OCI-LY7 (cell line): Measurements from ENCODE around the gene PDE6H. TPM values are rescaled to one million over a fixed set of nuclear protein-coding genes. Genes with fewer than 3 reads are reported as not detected.

Experiments
- BruUV-seq: library from RNA; stranded (reverse); fragments of 400-500 nt; replicated peaks from 2 replicates; lab custom pipeline; 2021; lab: Mats Ljungman, UMichigan
- CTCF ChIA-PET: fragments of 300-600 bp; sonication (Branson Sonifier 250); formaldehyde crosslinking; loops from one replicate; lab custom pipeline; 2022; ENCODE audit warnings: antibody characterized with exemption; ENCODE audit not compliant: unreplicated experiment; lab: Charles Lee
- POLR2A ChIA-PET: fragments of 300-600 bp; sonication (Branson Sonifier 250); formaldehyde crosslinking; loops from one replicate; lab custom pipeline; 2022; ENCODE audit warnings: antibody characterized with exemption; lab: Charles Lee
- DNase-seq: peaks from one replicate; pipeline ENCODE4 v3.0.0-alpha.2; 2015; ENCODE audit warnings: low spot score
- H2AFZ ChIP-seq: fragments of 200-600 bp; sonication (generic), shearing (Covaris generic); 2 replicates; pipeline ENCODE4 v1.6.1; 2014; ENCODE audit warnings: mild to moderate bottlenecking, antibody characterized with exemption, low read length, moderate library complexity
- H3K27ac ChIP-seq: fragments of 200-600 bp; sonication (generic); 2 replicates; pipeline ENCODE4 v1.5.1; 2014; ENCODE audit warnings: mixed run types, low read depth, mild to moderate bottlenecking, moderate library complexity, low read length, inconsistent platforms; ENCODE audit not compliant: poor library complexity, severe bottlenecking
- H3K36me3 ChIP-seq: fragments of 200-600 bp; sonication (generic); 2 replicates; pipeline ENCODE4 v1.6.1; 2014; ENCODE audit warnings: mild to moderate bottlenecking, antibody characterized with exemption, low read length, moderate library complexity, mixed read lengths; ENCODE audit not compliant: insufficient read depth
- H3K4me1 ChIP-seq: fragments of 200-600 bp; sonication (generic); 2 replicates; pipeline ENCODE4 v1.5.1; 2014; ENCODE audit warnings: mild to moderate bottlenecking, low read length; ENCODE audit not compliant: insufficient read depth, poor library complexity, severe bottlenecking
- H3K4me2 ChIP-seq: fragments of 200-600 bp; sonication (generic); 2 replicates; pipeline ENCODE4 v1.6.1; 2014; ENCODE audit warnings: mild to moderate bottlenecking, low read length
- H3K4me3 ChIP-seq: fragments of 200-600 bp; sonication (generic); 2 replicates; pipeline ENCODE4 v1.5.1; 2014; ENCODE audit warnings: mild to moderate bottlenecking, low read depth, low read length; ENCODE audit not compliant: poor library complexity, severe bottlenecking
- H3K79me2 ChIP-seq: fragments of 200-600 bp; sonication (generic); 2 replicates; pipeline ENCODE4 v1.6.1; 2016; ENCODE audit warnings: low read depth, mild to moderate bottlenecking, low read length, moderate library complexity, mixed read lengths; ENCODE audit not compliant: insufficient read depth
- H3K9me2 ChIP-seq: fragments of 200-600 bp; sonication (generic); 2 replicates; pipeline ENCODE4 v1.6.1; 2016; ENCODE audit warnings: mild to moderate bottlenecking, low read length, mixed read lengths; ENCODE audit not compliant: insufficient read depth
- H3K9me3 ChIP-seq: fragments of 200-600 bp; sonication (generic); 2 replicates; pipeline ENCODE4 v1.6.1; 2014; ENCODE audit warnings: mild to moderate bottlenecking, mixed run types, low read length, mixed read lengths
- H4K20me1 ChIP-seq: fragments of 200-600 bp; sonication (generic); 2 replicates; pipeline ENCODE4 v1.6.1; 2014; ENCODE audit warnings: mild to moderate bottlenecking, antibody characterized with exemption, low read length, moderate library complexity, mixed read lengths; ENCODE audit not compliant: insufficient read depth
- CTCF ChIP-seq: fragments of 200-600 bp; sonication (generic); conservative IDR thresholded peaks from 2 replicates; pipeline ENCODE4 v1.5.1; 2014; ENCODE audit warnings: mild to moderate bottlenecking, antibody characterized with exemption, low read length, moderate library complexity, mixed read lengths
- EZH2phosphoT487 ChIP-seq: fragments of 200-600 bp; sonication (generic); IDR thresholded peaks from 2 replicates; pipeline ENCODE4 v1.6.1; 2018; ENCODE audit warnings: low read depth, borderline replicate concordance, mild to moderate bottlenecking, mixed run types, antibody characterized with exemption, low read length, moderate library complexity, mixed read lengths
- intact Hi-C: fragments of 100-400 bp; cut with micrococcal nuclease; formaldehyde crosslinking; loops from one replicate; pipeline ENCODE4 v1.10.0; 2022; ENCODE audit not compliant: unreplicated experiment
- total RNA-seq, 2 experiments: library from RNA; depleted of rRNA in 1 of 2; stranded (reverse); fragments of >200 nt in 1 of 2; shearing (Covaris generic) in 1 of 2; gene quantifications; 2 replicates each; pipeline ENCODE4 v1.2.3, GENCODE V29; 2014 to 2022

The PDE6H gene
- total RNA-seq, 2 experiments from 2014 or later: not detected

GRCh38 chr12:14975457-14975856 is 2.6 kb downstream of the PDE6H start:
- no peak for DNase-seq
- H3K36me3 ChIP-seq: no peaks in the 10 kb centered on the region
- H3K9me2 ChIP-seq: no peaks in the 10 kb centered on the region
- no peak for TF ChIP-seq CTCF
- no peak for TF ChIP-seq EZH2phosphoT487
- H2AFZ ChIP-seq: no peak overlapping the region
- no peaks in the 10 kb centered on the region for H4K20me1 ChIP-seq
- ChIA-PET CTCF (no interaction called here), POLR2A (interaction anchor here (0.6 to 1.0 kb wide), 2 partner anchors 188 to 204 kb away, joined by 3 read pairs; a partner anchor contains a TSS)
- intact Hi-C loops: no loop called here
- H3K4me1 ChIP-seq: peaks cover 19% of the 10 kb centered on the region
- H3K27ac ChIP-seq: no peak overlapping the region
- H3K4me3 ChIP-seq: no peak overlapping the region
- no peaks in the 10 kb centered on the region for H3K79me2 ChIP-seq
- H3K4me2 ChIP-seq: no peak overlapping the region
- BruUV-seq: no TSS peak
- H3K9me3 ChIP-seq: no peaks in the 10 kb centered on the region

- H3K36me3 ChIP-seq: no peaks in the 10 kb centered on the region
- H3K4me2 ChIP-seq: no peak overlapping the region
- ChIA-PET POLR2A (interaction anchor here (0.5 to 2.6 kb wide), 3 partner anchors 9 to 206 kb away, joined by 3 to 9 read pairs (median 3); a partner anchor contains a TSS), CTCF (no interaction called here)
- no peak overlapping the region for H3K27ac ChIP-seq
- H3K9me2 ChIP-seq: no peaks in the 10 kb centered on the region
- H3K9me3 ChIP-seq: no peaks in the 10 kb centered on the region
- peaks cover 19% of the 10 kb centered on the region for H3K4me1 ChIP-seq
- no peaks in the 10 kb centered on the region for H3K79me2 ChIP-seq
- no TSS peak for BruUV-seq
- H2AFZ ChIP-seq: no peak overlapping the region
- intact Hi-C loops: no loop called here
- no peak overlapping the region for H3K4me3 ChIP-seq
- DNase-seq: no peak
- TF ChIP-seq EZH2phosphoT487: no peak
- no peaks in the 10 kb centered on the region for H4K20me1 ChIP-seq
These were observed 3.8 kb downstream of the PDE6H start for GRCh38 chr12:14976658-14977057.

GRCh38 chr12:14979468-14979867 is 6.6 kb downstream of the PDE6H start:
- intact Hi-C loops: no loop called here
- Histone ChIP-seq H3K4me2 (peak overlapping the region; percentile 6; the same call in 1 of the 2 replicates), H3K9me2 (no peaks in the 10 kb centered on the region), H3K36me3 (no peaks in the 10 kb centered on the region), H3K79me2 (no peaks in the 10 kb centered on the region), H3K27ac (no peak overlapping the region), H4K20me1 (no peaks in the 10 kb centered on the region), H3K4me3 (no peak overlapping the region), H2AFZ (no peak overlapping the region), H3K9me3 (no peaks in the 10 kb centered on the region), H3K4me1 (peaks cover 22% of the 10 kb centered on the region)
- no peak for DNase-seq
- CTCF ChIA-PET: no interaction called here
- TF ChIP-seq CTCF (no peak), EZH2phosphoT487 (no peak)
- POLR2A ChIA-PET: interaction anchor here (0.6 to 1.1 kb wide), 5 partner anchors 8 to 53 kb away, joined by 4 to 5 read pairs (median 4); no protein-coding TSS in a partner anchor
- no TSS peak for BruUV-seq
